ENCODE measurements around the gene GNB1. TPM values are rescaled to one million over a fixed set of nuclear protein-coding genes. Genes with fewer than 3 reads are reported as not detected.

Gene GNB1
- total RNA-seq, 2 experiments from 2014 or later, result 138 to 149 TPM

DNA sequence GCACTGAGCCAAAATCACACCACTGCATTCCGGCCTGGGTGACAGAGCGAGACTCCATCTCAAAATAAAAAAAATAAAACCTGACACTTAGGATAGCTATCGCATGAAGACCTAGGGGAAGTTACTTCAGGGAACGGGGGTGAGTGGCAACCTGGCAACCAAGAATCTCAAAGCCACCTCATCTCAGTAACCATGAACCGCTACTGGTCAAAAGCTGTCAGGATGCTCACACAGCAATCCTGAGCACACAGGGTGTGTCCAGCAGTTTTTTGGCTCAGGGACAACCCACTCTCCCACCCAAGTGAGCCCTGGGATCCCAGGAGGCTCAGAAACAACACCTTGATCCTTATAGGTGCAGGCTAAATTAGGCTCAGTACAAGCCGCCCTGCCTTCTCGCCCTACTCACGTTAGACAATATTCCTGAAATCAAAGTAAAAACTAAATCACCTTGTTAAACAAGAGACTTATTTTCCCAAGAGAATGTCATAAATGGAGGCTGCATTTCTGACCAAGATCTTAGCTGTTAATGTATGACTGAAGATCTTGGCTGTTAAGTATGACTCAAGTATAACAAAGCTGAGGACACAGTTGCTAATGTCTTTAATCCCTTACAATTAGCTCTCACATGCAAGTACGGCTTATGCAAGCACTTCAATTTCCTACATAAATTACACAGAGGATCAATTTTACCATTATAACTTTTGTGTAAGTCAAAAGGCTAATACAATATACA is 64.4 kb downstream of the GNB1 start:
- Mint-ChIP-seq H3K9me3 (no peaks in the 10 kb centered on the region), H3K4me3 (no peak overlapping the region), H3K4me1 (ENCODE audit: low read depth) (peaks cover 24% of the 10 kb centered on the region), H3K27me3 (no peaks in the 10 kb centered on the region), H3K36me3 (ENCODE audit: low read depth) (peaks cover 64% of the 10 kb centered on the region), H3K27ac (peak overlapping the region; percentile 10)
- no peak overlapping the region for H3K4me3 ChIP-seq (ENCODE audit: low read length)
- intact Hi-C loops (cut with DNase I, micrococcal nuclease), result no loop called here
- ChIA-PET POLR2A (no interaction called here), CTCF (interaction anchor here (2.5 kb wide), 1 partner anchor 82 kb away, joined by 8 read pairs; no protein-coding TSS in a partner anchor)
- DNase-seq (no peak), ATAC-seq (ENCODE audit: poor library complexity) (no peak)
- H3K27ac ChIP-seq (ENCODE audit: low read depth in 1 of 2, low read length in 2 of 2), result no peak overlapping the region
- H3K4me1 ChIP-seq (ENCODE audit: insufficient read depth, low read length), result peaks cover 10% of the 10 kb centered on the region
- H3K9me3 ChIP-seq (ENCODE audit: control insufficient read depth in 1 of 2, insufficient read depth in 1 of 2, low read length in 2 of 2), result no peaks in the 10 kb centered on the region
- TF ChIP-seq, protein P1, sequence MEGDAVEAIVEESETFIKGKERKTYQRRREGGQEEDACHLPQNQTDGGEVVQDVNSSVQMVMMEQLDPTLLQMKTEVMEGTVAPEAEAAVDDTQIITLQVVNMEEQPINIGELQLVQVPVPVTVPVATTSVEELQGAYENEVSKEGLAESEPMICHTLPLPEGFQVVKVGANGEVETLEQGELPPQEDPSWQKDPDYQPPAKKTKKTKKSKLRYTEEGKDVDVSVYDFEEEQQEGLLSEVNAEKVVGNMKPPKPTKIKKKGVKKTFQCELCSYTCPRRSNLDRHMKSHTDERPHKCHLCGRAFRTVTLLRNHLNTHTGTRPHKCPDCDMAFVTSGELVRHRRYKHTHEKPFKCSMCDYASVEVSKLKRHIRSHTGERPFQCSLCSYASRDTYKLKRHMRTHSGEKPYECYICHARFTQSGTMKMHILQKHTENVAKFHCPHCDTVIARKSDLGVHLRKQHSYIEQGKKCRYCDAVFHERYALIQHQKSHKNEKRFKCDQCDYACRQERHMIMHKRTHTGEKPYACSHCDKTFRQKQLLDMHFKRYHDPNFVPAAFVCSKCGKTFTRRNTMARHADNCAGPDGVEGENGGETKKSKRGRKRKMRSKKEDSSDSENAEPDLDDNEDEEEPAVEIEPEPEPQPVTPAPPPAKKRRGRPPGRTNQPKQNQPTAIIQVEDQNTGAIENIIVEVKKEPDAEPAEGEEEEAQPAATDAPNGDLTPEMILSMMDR (IDR thresholded peaks at IDR 0.05), result no peak
- no peaks in the 10 kb centered on the region for H3K27me3 ChIP-seq (ENCODE audit: control insufficient read depth in 1 of 2, insufficient read depth in 2 of 2, low read length in 2 of 2)
- peaks cover 35% of the 10 kb centered on the region for H3K36me3 ChIP-seq (ENCODE audit: insufficient read depth, low read length)

DNA sequence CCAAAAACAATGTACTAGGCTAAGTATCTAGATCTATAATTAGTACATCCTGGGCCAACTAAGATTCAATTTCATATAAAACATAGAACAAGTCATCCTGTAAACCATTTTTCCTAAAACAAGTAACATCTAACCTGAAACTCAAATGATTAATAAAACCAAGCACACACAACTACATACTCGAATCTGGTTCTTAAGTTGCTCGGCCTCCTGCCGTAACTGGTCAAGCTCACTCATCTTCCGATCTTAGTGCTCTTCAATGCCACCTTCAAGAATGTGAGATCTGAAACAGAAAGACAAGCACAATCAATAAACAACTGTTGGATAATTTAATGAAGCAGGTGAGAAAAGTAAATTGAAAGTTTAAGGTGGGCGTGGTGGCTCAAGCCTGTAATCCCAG is 65.7 kb downstream of the GNB1 start:
- Mint-ChIP-seq H3K27me3 (no peaks in the 10 kb centered on the region), H3K36me3 (ENCODE audit: low read depth) (peaks cover 69% of the 10 kb centered on the region), H3K9me3 (no peaks in the 10 kb centered on the region), H3K4me3 (no peak overlapping the region), H3K4me1 (ENCODE audit: low read depth) (peaks cover 24% of the 10 kb centered on the region), H3K27ac (peak overlapping the region; percentile 31)
- ATAC-seq (ENCODE audit: poor library complexity) (no peak), DNase-seq (no peak)
- TF ChIP-seq, protein P1 (IDR thresholded peaks at IDR 0.05), result no peak
- POLR2A ChIA-PET, result no interaction called here
- CTCF ChIA-PET, result no interaction called here
- H3K36me3 ChIP-seq (ENCODE audit: insufficient read depth, low read length), result peaks cover 43% of the 10 kb centered on the region
- H3K27me3 ChIP-seq (ENCODE audit: control insufficient read depth in 1 of 2, insufficient read depth in 2 of 2, low read length in 2 of 2), result no peaks in the 10 kb centered on the region
- peaks cover 10% of the 10 kb centered on the region for H3K4me1 ChIP-seq (ENCODE audit: insufficient read depth, low read length)
- H3K9me3 ChIP-seq (ENCODE audit: control insufficient read depth in 1 of 2, insufficient read depth in 1 of 2, low read length in 2 of 2), result no peaks in the 10 kb centered on the region
- H3K4me3 ChIP-seq (ENCODE audit: low read length), result no peak overlapping the region
- no peak overlapping the region for H3K27ac ChIP-seq (ENCODE audit: low read depth in 1 of 2, low read length in 2 of 2)
- intact Hi-C loops (cut with DNase I, micrococcal nuclease), result no loop called here

DNA sequence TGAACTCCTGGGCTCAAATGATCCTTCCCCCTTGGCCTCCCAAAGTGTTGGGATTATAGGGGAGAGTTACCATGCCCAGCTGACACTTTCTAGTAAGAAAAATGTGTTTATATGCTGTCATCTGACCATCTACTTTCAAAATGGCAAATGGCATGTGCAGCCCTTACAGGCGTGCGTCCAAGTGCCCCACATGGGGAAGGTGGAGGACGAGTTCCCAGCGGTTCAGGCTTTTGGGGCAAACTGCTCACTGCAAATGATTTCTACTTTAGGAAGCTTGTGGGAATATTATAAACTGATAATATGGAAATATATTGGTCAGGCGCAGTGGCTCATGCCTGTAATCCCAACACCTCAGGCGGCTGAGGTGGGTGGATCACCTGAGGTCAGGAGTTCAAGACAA is 71.1 kb downstream of the GNB1 start:
- ChIA-PET POLR2A (no interaction called here), CTCF (interaction anchor here (1.1 kb wide), 1 partner anchor 10 kb away, joined by 3 read pairs; no protein-coding TSS in a partner anchor)
- H3K27ac ChIP-seq (ENCODE audit: low read depth in 1 of 2, low read length in 2 of 2), result no peak overlapping the region
- peaks cover 11% of the 10 kb centered on the region for H3K4me1 Mint-ChIP-seq (ENCODE audit: low read depth)
- no peaks in the 10 kb centered on the region for H3K9me3 Mint-ChIP-seq
- no peaks in the 10 kb centered on the region for H3K27me3 ChIP-seq (ENCODE audit: control insufficient read depth in 1 of 2, insufficient read depth in 2 of 2, low read length in 2 of 2)
- no peaks in the 10 kb centered on the region for H3K9me3 ChIP-seq (ENCODE audit: control insufficient read depth in 1 of 2, insufficient read depth in 1 of 2, low read length in 2 of 2)
- intact Hi-C loops (cut with DNase I, micrococcal nuclease), result loop anchor here in 1 of 2 experiments (5.0 kb wide), 1 partner anchor 57 kb away; no protein-coding TSS in a partner anchor
- H3K4me1 ChIP-seq (ENCODE audit: insufficient read depth, low read length), result no peaks in the 10 kb centered on the region
- H3K36me3 Mint-ChIP-seq (ENCODE audit: low read depth), result peaks cover 66% of the 10 kb centered on the region
- ATAC-seq (ENCODE audit: poor library complexity) (no peak), DNase-seq (no peak)
- H3K27ac Mint-ChIP-seq, result no peak overlapping the region
- TF ChIP-seq, protein P1 (IDR thresholded peaks at IDR 0.05), result no peak
- H3K36me3 ChIP-seq (ENCODE audit: insufficient read depth, low read length), result peaks cover 69% of the 10 kb centered on the region
- H3K4me3 ChIP-seq (ENCODE audit: low read length), result no peak overlapping the region
- H3K4me3 Mint-ChIP-seq, result no peak overlapping the region
- no peaks in the 10 kb centered on the region for H3K27me3 Mint-ChIP-seq

Measured in CD4-positive, alpha-beta T cell (primary cell).